Measurements from ENCODE around the gene CMTM8.

The CMTM8 gene

DNA sequence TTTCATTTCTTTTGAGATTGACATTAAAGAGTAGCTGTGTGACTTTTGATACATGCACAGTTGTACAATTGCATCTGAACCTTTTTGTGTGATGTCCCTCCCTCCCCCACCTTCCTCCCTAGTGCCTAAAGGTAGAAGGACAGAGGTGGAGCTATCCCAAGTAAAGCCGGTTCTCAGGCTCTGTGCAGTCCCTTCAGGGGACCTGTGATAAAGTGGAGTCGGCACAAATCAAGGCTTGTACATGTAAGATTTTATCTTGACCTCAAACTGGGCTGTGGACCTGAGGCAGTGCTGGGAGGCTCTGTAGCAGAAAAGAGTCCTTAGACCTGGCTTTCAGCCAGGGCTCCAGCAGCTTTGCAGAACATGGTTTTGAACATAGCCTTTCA, 97.6 kb downstream of the CMTM8 start:
- H3K27ac ChIP-seq (ENCODE audit: low read depth, low read length), result no peak overlapping the region

DNA sequence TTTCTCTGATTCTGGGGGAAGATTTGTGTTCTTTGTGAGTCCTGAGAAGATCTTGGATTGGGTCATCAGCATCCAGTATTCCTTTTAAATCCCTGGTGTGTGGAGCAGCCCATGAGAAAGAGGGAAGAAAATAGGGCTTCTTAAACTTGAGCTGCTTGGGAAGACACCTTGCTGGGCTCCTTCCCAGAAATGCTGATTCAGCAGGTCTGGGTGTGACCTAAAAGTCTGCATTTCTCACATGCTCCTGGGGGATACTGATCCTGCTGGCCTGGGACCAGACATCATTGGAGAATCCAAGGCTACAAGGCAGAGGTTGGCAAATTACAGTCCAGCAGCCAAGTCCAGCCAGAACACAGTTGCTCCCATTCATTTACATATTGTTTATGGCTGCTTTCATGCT, 99.0 kb downstream of the CMTM8 start:
- H3K36me3 ChIP-seq (ENCODE audit: control insufficient read depth, insufficient read depth, low read length), result no peaks in the 10 kb centered on the region
- H3K4me3 ChIP-seq (ENCODE audit: low read length), result no peak overlapping the region

More for the DNA sequence above, 97.6 kb downstream of the CMTM8 start:
- H3K36me3 ChIP-seq (ENCODE audit: control insufficient read depth, insufficient read depth, low read length), result no peaks in the 10 kb centered on the region
- no peaks in the 10 kb centered on the region for H3K4me1 ChIP-seq (ENCODE audit: control insufficient read depth, insufficient read depth, low read length)
- no peak overlapping the region for H3K4me3 ChIP-seq (ENCODE audit: low read length)
- H3K9ac ChIP-seq (ENCODE audit: low read length), result no peak overlapping the region
- no peaks in the 10 kb centered on the region for H3K27me3 ChIP-seq (ENCODE audit: control insufficient read depth, insufficient read depth, low read length)

DNA sequence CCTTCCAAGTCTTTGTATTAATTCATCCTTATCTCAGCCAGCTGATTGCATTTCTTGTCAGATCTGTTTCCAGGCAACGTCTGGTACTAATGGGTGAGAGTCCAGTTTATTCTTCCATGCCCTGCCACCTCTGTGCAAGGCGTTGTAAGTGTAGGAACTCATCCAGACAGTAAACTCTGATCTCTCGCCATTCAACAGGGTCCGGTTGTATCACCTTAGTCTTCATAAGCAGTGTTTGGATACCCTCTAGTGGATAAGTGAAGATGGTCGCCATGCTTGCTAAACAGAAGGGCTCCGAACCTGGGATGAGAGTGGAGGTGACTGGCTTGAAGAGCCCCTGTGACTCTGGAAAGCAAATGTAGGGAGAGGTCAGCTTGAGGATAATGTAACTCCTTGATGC, 101.6 kb downstream of the CMTM8 start:
- Histone ChIP-seq H3K9ac (ENCODE audit: low read length) (no peak overlapping the region), H3K4me1 (ENCODE audit: control insufficient read depth, insufficient read depth, low read length) (no peaks in the 10 kb centered on the region), H3K36me3 (ENCODE audit: control insufficient read depth, insufficient read depth, low read length) (no peaks in the 10 kb centered on the region), H3K27me3 (ENCODE audit: control insufficient read depth, insufficient read depth, low read length) (no peaks in the 10 kb centered on the region), H3K4me3 (ENCODE audit: low read length) (no peak overlapping the region), H3K27ac (ENCODE audit: low read depth, low read length) (no peak overlapping the region)

More for the DNA sequence above, 99.0 kb downstream of the CMTM8 start:
- no peaks in the 10 kb centered on the region for H3K27me3 ChIP-seq (ENCODE audit: control insufficient read depth, insufficient read depth, low read length)
- H3K4me1 ChIP-seq (ENCODE audit: control insufficient read depth, insufficient read depth, low read length), result no peaks in the 10 kb centered on the region
- no peak overlapping the region for H3K27ac ChIP-seq (ENCODE audit: low read depth, low read length)
- H3K9ac ChIP-seq (ENCODE audit: low read length), result no peak overlapping the region

DNA sequence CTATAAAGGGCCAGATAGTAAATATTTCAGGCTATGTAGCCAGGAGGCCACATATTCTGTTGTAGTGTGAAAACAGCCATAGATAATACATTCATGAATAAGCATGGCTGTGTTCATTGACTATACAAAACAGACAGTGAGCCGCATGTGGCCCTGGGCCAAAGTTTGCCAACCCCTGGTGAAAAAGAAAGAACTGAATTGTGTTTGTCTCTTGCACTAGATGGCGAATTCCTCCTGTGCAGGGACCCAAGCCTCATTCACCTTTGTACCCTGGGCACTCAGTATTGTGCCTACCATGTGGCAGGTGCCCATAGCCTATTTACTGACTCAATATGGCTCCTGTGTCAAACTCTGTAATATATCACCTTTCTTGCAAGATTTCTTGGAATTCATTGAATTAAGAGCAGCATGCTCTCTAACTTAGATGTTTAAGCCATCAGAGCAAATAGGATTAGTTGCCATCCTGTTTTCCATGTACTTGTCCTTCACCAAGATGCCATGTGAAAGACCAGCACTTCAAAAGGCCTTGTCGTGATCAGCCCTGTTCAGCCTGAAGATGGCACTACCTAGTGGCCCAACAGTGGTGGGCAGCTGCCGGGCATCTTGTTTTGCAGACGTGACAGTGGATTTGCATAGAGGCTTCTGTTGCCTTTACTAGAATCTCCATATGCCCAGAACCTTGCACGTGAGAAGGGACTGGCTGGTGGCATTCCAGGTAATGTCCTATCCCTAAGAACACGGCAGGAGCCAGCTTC, 102.3 kb downstream of the CMTM8 start:
- H3K4me1 ChIP-seq (ENCODE audit: control insufficient read depth, insufficient read depth, low read length), result no peaks in the 10 kb centered on the region
- H3K9ac ChIP-seq (ENCODE audit: low read length), result no peak overlapping the region
- no peaks in the 10 kb centered on the region for H3K36me3 ChIP-seq (ENCODE audit: control insufficient read depth, insufficient read depth, low read length)
- H3K27ac ChIP-seq (ENCODE audit: low read depth, low read length), result no peak overlapping the region
- H3K4me3 ChIP-seq (ENCODE audit: low read length), result no peak overlapping the region
- no peaks in the 10 kb centered on the region for H3K27me3 ChIP-seq (ENCODE audit: control insufficient read depth, insufficient read depth, low read length)

DNA sequence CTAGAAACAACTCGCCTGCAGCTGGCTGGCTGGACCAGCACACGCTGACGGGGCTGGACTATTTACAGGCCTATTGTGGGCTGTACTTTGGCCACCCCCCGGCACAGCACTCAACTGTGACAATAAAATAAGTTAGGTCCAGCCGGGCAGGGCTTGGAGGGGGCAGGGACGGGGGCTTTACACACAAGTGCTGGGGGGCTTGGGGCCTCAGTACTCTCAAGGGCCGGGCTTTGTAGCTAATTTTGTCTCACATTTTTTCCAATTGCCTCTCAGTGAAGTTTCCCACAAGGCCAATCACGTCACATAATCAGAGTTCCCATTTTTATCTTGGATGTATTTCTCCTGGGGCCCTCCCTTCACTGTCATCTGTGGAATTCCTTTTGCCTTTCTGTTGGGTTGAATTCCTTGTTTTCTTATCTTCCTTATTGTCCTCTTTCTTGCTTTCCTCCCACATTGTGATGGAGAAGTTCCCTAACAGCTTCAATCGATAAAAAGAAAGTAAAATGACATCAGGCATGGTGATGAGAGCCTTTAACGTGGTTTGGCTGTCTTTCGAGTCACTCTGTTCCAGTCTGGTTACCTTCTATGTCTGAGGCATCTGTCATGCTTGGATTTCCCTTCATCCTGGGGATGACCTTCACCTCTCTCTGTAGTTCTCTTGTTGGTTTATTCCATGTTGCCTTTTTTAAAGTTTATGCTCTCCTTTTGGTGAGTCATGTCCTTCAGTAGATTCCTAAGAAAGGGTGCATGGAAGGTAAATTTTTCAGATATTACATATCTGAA, 109.1 kb downstream of the CMTM8 start:
- no peaks in the 10 kb centered on the region for H3K4me1 ChIP-seq (ENCODE audit: control insufficient read depth, insufficient read depth, low read length)
- H3K9ac ChIP-seq (ENCODE audit: low read length), result no peak overlapping the region
- no peaks in the 10 kb centered on the region for H3K36me3 ChIP-seq (ENCODE audit: control insufficient read depth, insufficient read depth, low read length)
- no peaks in the 10 kb centered on the region for H3K27me3 ChIP-seq (ENCODE audit: control insufficient read depth, insufficient read depth, low read length)
- no peak overlapping the region for H3K27ac ChIP-seq (ENCODE audit: low read depth, low read length)
- H3K4me3 ChIP-seq (ENCODE audit: low read length), result no peak overlapping the region

DNA sequence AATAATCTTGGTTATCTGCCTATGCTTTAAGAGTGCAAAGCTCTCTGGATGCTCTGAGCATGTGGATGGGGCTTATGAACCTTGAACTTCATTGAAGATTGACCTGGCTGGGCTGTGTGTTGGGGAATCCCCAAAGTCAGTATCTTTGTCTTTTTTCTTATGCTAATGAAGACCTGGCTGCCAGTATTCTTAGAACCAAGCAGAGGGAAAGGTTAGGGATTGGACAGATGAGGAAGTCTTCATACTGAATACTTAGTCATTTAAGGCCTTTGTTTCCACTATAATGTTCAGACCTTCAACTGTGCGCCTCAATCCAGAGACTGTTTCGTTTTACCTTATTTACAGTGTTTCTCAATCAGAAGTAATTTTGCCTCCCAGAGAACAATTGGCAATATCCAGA, 110.7 kb downstream of the CMTM8 start:
- Histone ChIP-seq H3K27ac (ENCODE audit: low read depth, low read length) (no peak overlapping the region), H3K9ac (ENCODE audit: low read length) (no peak overlapping the region), H3K27me3 (ENCODE audit: control insufficient read depth, insufficient read depth, low read length) (no peaks in the 10 kb centered on the region), H3K4me1 (ENCODE audit: control insufficient read depth, insufficient read depth, low read length) (no peaks in the 10 kb centered on the region), H3K36me3 (ENCODE audit: control insufficient read depth, insufficient read depth, low read length) (no peaks in the 10 kb centered on the region), H3K4me3 (ENCODE audit: low read length) (no peak overlapping the region)

DNA sequence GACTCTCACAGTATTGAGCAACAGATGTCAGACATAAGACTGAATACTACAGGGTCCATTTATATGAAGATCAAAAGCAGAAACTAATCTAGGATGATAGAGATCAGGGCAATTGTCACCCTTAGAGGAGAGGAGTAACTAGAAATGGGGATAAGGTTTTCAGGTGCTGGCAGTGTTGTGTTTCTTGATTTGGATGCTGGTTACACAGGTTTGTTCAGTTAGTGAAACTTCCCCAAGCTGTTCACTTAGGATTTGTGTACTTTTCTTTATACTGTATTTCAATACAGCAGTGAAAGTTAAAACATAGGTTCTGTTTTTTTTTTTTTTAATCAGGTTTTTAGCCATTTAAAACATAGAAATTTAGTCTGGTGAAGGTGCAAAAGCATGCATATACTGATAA, 114.1 kb downstream of the CMTM8 start:
- no peaks in the 10 kb centered on the region for H3K27me3 ChIP-seq (ENCODE audit: control insufficient read depth, insufficient read depth, low read length)
- H3K9ac ChIP-seq (ENCODE audit: low read length), result no peak overlapping the region
- no peaks in the 10 kb centered on the region for H3K4me1 ChIP-seq (ENCODE audit: control insufficient read depth, insufficient read depth, low read length)
- no peak overlapping the region for H3K27ac ChIP-seq (ENCODE audit: low read depth, low read length)
- H3K36me3 ChIP-seq (ENCODE audit: control insufficient read depth, insufficient read depth, low read length), result no peaks in the 10 kb centered on the region
- H3K4me3 ChIP-seq (ENCODE audit: low read length), result no peak overlapping the region

DNA sequence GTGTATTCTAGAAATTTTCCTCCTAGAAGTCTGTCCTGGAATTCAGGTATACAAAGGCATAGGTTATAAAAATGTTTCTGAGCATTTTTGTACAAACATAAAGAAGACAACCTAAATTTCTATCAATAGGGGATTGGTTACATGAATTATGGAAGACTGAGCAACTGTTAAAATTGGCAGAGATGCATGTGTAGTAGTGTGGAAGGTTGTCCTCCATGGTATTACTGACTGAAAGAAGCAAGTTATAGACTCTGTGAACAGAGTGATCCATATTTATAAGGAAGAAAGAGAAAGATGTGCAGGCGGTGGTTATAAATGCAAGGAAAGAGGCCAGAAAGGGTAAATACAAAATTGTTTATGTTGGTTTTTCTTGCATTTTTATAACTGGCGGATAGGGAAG, 114.9 kb downstream of the CMTM8 start:
- H3K27me3 ChIP-seq (ENCODE audit: control insufficient read depth, insufficient read depth, low read length), result no peaks in the 10 kb centered on the region

DNA sequence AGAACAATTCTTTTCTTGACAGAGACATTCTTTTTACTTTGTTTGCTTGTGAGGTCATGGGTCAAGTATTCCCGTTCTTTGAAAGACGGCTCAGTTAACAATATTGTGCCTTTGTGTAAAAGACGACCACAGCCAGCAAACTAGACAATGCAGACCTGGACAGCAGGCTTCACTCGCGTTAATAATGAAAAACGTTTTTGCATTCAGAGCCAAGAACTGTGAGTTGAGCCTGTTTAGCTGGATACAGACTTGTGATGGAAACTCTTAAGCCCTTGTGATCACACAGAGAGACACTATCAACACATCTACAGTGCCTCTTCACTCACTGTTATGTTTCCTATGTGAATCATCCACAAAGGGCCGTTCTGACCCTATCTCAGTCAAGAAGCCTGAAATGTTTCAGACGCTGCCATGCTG, 115.9 kb downstream of the CMTM8 start:
- Histone ChIP-seq H3K27ac (ENCODE audit: low read depth, low read length) (no peak overlapping the region), H3K9ac (ENCODE audit: low read length) (no peak overlapping the region), H3K4me1 (ENCODE audit: control insufficient read depth, insufficient read depth, low read length) (no peaks in the 10 kb centered on the region), H3K36me3 (ENCODE audit: control insufficient read depth, insufficient read depth, low read length) (no peaks in the 10 kb centered on the region), H3K27me3 (ENCODE audit: control insufficient read depth, insufficient read depth, low read length) (no peaks in the 10 kb centered on the region), H3K4me3 (ENCODE audit: low read length) (no peak overlapping the region)

More for the DNA sequence above, 114.9 kb downstream of the CMTM8 start:
- Histone ChIP-seq H3K4me1 (ENCODE audit: control insufficient read depth, insufficient read depth, low read length) (no peaks in the 10 kb centered on the region), H3K27ac (ENCODE audit: low read depth, low read length) (no peak overlapping the region), H3K4me3 (ENCODE audit: low read length) (no peak overlapping the region), H3K9ac (ENCODE audit: low read length) (no peak overlapping the region), H3K36me3 (ENCODE audit: control insufficient read depth, insufficient read depth, low read length) (no peaks in the 10 kb centered on the region)

DNA sequence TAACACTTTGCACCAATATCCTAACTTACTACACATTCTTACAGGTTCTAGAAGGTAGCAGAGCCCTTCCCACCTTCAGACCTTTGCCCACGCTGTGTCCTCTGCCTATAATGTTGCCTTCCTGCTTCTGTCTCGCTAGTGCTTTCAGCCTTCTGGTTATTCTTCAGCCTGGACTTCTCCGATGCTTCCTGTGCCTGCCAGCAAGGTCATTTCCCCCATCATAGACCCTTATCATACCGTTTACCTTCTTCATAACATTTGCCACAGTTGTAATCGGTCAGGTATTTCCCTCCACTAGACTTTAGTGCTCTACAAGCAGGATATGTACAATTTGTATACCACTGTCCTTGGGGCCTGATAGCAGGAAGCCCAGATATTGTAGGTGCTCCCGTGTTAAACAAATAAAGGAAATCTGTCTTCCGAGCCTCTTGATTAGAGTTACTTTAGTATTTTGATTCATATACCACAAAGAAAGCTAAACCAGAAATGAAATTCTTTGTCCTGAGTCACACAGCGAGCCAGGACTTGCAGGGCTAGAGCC, 117.3 kb downstream of the CMTM8 start:
- H3K27me3 ChIP-seq (ENCODE audit: control insufficient read depth, insufficient read depth, low read length), result no peaks in the 10 kb centered on the region
- H3K27ac ChIP-seq (ENCODE audit: low read depth, low read length), result no peak overlapping the region
- no peak overlapping the region for H3K4me3 ChIP-seq (ENCODE audit: low read length)
- no peaks in the 10 kb centered on the region for H3K4me1 ChIP-seq (ENCODE audit: control insufficient read depth, insufficient read depth, low read length)
- H3K9ac ChIP-seq (ENCODE audit: low read length), result no peak overlapping the region
- no peaks in the 10 kb centered on the region for H3K36me3 ChIP-seq (ENCODE audit: control insufficient read depth, insufficient read depth, low read length)

DNA sequence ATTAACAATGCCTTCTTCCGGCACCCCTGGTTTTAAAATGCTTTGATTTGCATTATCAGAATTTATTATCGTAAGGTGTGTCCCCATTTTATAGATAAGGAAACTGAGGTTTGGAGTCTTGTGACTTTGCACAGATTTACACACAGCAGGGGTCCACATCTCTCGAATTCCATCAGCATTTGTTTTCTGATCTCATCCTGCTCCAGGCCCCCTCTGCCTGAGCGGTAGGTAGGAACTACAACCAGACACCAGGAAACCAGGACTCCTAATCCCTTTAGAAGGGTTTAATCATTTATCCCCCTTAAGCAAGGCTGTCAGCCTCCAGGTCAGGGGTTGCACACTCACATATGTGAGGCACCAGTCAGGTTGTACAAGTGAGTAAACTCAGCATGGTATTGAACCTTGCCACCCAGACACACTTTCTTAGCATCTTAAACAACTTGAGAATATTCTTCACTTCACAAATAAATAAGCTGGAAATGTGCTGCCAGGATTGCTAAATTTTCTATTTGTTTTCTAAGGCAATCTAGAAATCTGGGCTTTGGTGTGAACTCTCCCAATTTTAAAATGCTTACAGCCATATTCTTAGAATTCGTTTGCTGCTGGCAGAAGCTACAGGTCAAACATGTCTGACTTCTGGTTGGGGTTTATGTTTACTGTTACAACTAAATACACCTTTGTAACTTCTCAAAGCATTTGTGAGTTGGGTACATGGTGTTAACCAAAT, 121.4 kb downstream of the CMTM8 start:
- Histone ChIP-seq H3K27ac (ENCODE audit: low read depth, low read length) (no peak overlapping the region), H3K36me3 (ENCODE audit: control insufficient read depth, insufficient read depth, low read length) (no peaks in the 10 kb centered on the region), H3K27me3 (ENCODE audit: control insufficient read depth, insufficient read depth, low read length) (no peaks in the 10 kb centered on the region), H3K4me1 (ENCODE audit: control insufficient read depth, insufficient read depth, low read length) (no peaks in the 10 kb centered on the region), H3K4me3 (ENCODE audit: low read length) (no peak overlapping the region), H3K9ac (ENCODE audit: low read length) (no peak overlapping the region)

DNA sequence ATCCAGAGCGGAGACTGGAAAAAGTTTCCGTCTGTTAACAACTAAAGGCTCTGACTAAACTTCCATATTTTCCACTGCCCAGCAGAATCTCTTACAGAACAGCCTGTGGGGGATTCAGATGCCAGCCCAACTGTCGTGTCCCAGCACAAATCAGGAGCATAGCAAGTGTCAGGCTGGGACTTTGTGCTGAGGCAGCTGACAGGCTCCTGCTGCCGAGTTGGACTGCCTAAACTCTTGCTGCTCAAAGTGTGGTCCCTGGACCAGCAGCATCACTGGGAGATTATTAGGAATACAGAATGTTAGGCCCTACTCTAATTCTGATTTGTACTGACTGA, 122.0 kb downstream of the CMTM8 start:
- Histone ChIP-seq H3K27ac (ENCODE audit: low read depth, low read length) (no peak overlapping the region), H3K4me3 (ENCODE audit: low read length) (no peak overlapping the region), H3K36me3 (ENCODE audit: control insufficient read depth, insufficient read depth, low read length) (no peaks in the 10 kb centered on the region), H3K9ac (ENCODE audit: low read length) (no peak overlapping the region), H3K27me3 (ENCODE audit: control insufficient read depth, insufficient read depth, low read length) (no peaks in the 10 kb centered on the region), H3K4me1 (ENCODE audit: control insufficient read depth, insufficient read depth, low read length) (no peaks in the 10 kb centered on the region)
